Omental fat pad (tissue), 4 donors: ENCODE data around the gene APRT. TPM values are rescaled to one million over a fixed set of nuclear protein-coding genes. Genes with fewer than 3 reads are reported as not detected.

Source experiments
- ATAC-seq: fragments of 150-250 bp; one replicate; pipeline ENCODE4 v1.9.1; 2016; ENCODE audit warnings: mild to moderate bottlenecking, moderate library complexity; ENCODE audit not compliant: low FRiP score
- DNase-seq: peaks from one replicate; pipeline ENCODE4 v3.0.0-alpha.2; 2019; ENCODE audit warnings: low spot score
- total RNA-seq, 4 donors: library from RNA; depleted of rRNA; stranded (reverse); fragments of >200 nt; gene quantifications; one replicate each; pipeline ENCODE4 v1.1.0, GENCODE V29; 2016
- TF ChIP-seq, protein P1 (sequence below), 3 donors: fragments of 450-650 bp; IDR thresholded peaks; one replicate each; pipeline ENCODE4 v1.5.1; 2016 to 2017; ENCODE audit warnings: antibody characterized with exemption in 3 of 3, mild to moderate bottlenecking in 3 of 3, moderate library complexity in 2 of 3

The APRT gene
- total RNA-seq, 4 donors from 2014 or later = 94.4 to 127 (median 115) TPM

DNA sequence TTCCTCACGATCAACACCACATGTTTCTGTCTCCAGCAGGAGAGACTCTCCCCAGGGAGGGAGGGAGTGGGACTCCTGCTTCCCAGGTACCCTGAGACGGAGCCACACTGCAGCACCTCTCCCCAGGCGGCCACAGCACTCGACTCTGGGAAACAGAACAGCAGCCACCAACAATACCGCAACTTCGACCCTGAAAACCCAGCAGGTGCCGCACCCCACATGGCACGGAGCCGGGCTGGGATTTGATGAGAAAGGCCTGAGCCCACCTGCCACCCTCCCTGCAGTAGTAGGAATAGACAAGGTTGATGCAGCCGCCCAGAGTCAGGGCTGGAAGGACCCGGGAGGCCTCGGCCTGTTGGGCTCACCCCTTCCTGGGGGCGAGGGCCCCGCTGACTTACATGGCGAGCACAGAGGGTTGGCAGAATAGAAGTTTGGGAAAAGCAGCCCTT lies 30.6 kb upstream of the APRT start:
- DNase-seq (no peak), ATAC-seq (no peak)
- TF ChIP-seq, protein P1, sequence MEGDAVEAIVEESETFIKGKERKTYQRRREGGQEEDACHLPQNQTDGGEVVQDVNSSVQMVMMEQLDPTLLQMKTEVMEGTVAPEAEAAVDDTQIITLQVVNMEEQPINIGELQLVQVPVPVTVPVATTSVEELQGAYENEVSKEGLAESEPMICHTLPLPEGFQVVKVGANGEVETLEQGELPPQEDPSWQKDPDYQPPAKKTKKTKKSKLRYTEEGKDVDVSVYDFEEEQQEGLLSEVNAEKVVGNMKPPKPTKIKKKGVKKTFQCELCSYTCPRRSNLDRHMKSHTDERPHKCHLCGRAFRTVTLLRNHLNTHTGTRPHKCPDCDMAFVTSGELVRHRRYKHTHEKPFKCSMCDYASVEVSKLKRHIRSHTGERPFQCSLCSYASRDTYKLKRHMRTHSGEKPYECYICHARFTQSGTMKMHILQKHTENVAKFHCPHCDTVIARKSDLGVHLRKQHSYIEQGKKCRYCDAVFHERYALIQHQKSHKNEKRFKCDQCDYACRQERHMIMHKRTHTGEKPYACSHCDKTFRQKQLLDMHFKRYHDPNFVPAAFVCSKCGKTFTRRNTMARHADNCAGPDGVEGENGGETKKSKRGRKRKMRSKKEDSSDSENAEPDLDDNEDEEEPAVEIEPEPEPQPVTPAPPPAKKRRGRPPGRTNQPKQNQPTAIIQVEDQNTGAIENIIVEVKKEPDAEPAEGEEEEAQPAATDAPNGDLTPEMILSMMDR (IDR thresholded peaks at IDR 0.05) = no peak

DNA sequence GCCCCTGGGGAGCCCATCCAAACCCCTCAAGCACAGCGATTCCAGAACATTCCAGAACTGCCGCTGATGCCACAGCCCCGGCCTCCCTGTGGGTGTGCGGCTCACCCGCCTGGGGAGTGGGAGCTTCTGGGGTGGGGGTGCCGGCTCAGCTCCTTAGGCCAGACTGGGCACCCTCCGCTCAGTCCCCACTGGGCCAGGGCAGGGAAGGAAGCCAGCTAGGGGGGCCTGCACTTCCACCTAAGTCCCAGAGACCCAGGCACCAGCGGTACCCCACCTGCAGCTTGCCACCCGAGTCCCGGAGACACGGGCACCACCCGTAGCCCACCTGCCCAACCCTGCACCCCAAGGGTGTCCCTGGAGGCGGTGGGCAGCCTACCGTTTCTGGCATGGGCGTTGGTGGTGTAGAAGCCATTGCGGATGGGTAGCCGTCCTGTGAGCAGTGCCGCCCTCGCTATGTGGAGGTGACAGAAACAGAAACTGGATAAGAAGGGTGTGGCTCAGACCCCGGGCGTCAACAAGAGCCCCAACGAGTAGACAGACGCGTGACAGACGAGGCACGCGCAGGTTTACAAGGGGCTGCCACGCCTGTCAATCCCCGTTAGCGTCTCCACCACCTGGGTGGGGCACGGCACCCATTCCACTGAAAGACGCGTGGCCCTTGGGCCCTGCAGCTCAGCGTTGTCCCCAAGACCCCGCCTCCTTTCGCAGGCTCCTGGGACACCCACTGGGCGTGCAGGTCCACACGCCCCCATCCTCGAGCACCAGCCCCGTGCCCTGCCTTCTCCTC lies 30.0 kb upstream of the APRT start:
- DNase-seq (no peak), ATAC-seq (no peak)
- TF ChIP-seq, protein P1 (IDR thresholded peaks at IDR 0.05) = no peak

DNA sequence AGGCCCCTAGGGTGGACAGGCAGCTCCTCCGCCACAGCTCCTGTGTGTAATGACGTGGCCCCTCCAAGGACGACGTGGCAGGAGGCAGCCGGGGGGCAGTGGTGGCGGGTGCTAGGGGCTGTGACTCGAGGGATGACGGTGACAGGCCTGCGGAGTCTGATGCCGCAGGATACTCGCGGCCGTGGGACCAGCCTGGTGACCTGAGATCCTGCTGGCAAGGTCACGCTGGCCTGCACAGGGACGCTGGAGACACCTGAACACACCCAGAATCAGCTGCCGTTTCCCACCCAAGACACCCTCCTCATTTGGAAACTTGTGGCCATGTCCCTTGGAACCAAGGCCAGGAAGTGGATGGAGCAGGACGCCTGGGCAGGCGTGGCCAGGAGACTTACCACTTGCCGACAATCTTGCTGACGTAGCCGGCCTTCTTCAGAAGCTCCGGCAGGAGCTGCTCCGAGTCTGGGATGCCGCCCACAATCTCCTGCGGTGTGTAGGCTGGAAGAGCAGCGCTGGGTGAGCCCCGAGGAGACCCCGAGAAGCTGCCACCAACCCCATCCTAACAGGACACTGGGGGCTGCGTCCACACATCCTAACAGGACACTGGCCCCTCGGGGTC lies 29.0 kb upstream of the APRT start:
- TF ChIP-seq, protein P1 (IDR thresholded peaks at IDR 0.05) = no peak
- ATAC-seq (no peak), DNase-seq (no peak)

DNA sequence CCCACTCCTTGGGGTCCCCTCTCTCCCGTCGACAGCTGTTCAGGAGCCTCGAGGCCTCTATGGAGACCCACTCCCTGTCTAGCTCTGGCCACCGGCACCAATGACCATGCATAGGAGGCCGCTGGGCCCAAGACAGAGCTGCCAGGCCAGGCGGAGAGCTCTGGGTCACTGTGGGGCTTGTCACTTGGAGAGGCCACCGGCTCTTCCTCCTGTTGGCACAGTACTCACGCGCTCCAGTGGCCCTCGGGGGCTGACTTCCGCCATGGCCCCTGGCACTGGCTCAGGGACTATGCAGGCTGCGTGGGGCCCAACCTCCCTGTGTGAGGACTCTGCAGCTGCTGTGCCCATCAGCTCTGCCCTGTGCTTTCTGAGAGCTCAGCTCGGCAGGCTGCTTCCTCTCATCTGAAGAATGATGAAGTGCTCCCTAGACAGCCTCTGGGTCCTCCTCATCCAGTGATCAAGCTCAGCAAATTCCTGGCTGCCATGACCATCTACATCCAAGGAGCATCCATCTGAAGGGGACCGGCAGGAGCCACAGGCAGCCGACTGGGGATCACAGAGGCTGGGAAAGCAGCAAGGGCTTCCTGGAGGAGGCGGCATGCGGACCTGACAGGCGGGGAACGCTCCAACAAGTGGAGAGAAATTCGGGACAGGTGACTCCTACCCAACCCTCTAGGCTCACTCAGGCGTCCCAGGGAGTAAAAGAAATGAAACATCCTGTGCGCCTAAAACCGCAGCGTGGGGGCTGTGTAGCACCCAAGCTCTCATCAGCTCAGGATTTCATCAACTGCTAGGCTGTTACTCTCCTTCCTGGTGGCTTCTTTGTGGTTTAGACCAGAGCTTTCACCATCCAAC lies 28.2 kb upstream of the APRT start:
- DNase-seq = no peak
- TF ChIP-seq, protein P1 (IDR thresholded peaks at IDR 0.05) = no peak
- ATAC-seq = no peak

- no peak for ATAC-seq
- TF ChIP-seq, protein P1 (IDR thresholded peaks at IDR 0.05) = no peak
Observed at GRCh38 chr16:88839026-88839529, 27.4 kb upstream of the APRT start.

DNA sequence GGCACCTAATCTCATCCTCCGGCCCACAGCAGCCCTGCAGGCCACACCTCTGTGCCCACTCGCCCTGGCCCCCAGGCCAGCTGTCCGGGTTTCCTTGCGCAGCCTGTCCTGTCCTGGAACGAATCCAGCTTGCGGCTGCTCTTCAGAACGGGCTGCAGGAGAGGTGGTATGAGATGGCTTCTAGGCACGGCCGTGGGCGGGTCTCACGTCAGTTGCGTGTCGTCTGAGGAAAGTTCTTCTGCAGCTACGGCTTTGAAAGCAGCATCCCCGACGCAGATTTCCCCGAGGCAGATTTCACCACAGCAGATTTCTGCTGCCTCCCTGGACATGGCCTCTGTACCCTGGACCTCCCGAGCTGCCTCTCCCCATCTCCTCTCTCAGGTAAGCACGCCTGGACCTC lies 26.8 kb upstream of the APRT start:
- TF ChIP-seq, protein P1 (IDR thresholded peaks at IDR 0.05) = no peak
- ATAC-seq = no peak
- no peak for DNase-seq

More at GRCh38 chr16:88839026-88839529, 27.4 kb upstream of the APRT start:
- no peak for DNase-seq
